T-helper 1 cell treated with Interleukin-12 subunit alpha and Interleukin-12 subunit beta and Interleukin-4 antibody, amounts not matched to agents 30 μg/mL and 1 μg/mL, for 36 hours (primary cell): ENCODE results near the gene NKAIN1.
"Not testable (repeated sequence)": the region's sequence is repeated elsewhere in the genome, so short reads cannot be mapped to it uniquely, and the experiment has no call there.

Experiments
- H3K27ac Mint-ChIP-seq: one replicate; pipeline ENCODE4 v1.8.0; 2021; ENCODE audit warnings: mild to moderate bottlenecking, mixed read lengths
- H3K27me3 Mint-ChIP-seq: one replicate; pipeline ENCODE4 v1.8.0; 2021; ENCODE audit warnings: low read depth, mixed read lengths
- H3K36me3 Mint-ChIP-seq: one replicate; pipeline ENCODE4 v1.8.0; 2021; ENCODE audit warnings: low read depth, mixed read lengths
- H3K4me1 Mint-ChIP-seq: one replicate; pipeline ENCODE4 v1.8.0; 2021; ENCODE audit warnings: low read depth, mixed read lengths
- H3K4me3 Mint-ChIP-seq: one replicate; pipeline ENCODE4 v1.8.0; 2021; ENCODE audit warnings: mild to moderate bottlenecking, moderate library complexity, mixed read lengths
- H3K9me3 Mint-ChIP-seq: one replicate; pipeline ENCODE4 v1.8.0; 2021; ENCODE audit warnings: mixed read lengths

NKAIN1 gene

DNA sequence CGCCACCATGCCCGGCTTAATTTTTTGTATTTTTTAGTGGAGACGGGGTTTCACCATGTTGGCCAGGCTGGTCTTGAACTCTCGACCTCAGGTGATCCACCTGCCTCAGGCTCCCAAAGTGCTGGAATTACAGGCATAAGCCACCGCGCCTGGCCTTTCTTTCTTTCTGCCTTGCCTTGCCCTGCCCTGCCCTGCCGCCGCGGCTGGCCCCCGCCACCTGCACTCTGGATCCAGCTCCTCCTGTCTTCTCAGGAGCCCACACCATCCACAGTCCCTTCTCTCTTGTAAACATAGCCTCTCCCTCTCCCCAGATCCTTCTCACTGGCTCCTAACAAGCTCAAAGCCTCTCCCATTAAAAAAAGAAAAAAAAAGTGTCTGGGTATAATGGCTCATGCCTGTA lies 44.4 kb downstream of the NKAIN1 start:
- H3K4me3 Mint-ChIP-seq, H3K27me3 Mint-ChIP-seq, H3K4me1 Mint-ChIP-seq, H3K27ac Mint-ChIP-seq, H3K9me3 Mint-ChIP-seq, H3K36me3 Mint-ChIP-seq: not testable (repeated sequence)

DNA sequence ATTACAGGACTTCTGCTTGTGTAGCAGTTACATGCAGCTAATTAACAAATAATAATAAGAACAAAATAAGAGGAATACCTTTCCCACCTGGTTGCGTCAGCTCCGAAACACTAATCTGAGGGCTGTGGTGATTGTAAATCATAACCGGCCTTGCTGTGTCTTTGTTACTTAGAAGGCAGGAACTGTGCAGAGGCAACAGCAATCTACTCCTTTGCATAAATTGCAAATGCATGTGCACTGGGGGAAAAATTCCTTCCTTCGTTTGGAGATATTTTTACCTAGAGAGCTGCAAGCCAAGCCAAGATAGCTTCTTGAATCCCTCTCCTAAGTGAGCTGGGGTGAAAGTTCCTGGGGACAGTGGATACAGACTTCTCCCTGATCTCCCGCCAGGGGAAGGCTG lies 46.0 kb downstream of the NKAIN1 start:
- no peak overlapping the region for H3K27ac Mint-ChIP-seq
- no peaks in the 10 kb centered on the region for H3K36me3 Mint-ChIP-seq
- H3K4me1 Mint-ChIP-seq, result no peaks in the 10 kb centered on the region
- no peaks in the 10 kb centered on the region for H3K9me3 Mint-ChIP-seq
- H3K27me3 Mint-ChIP-seq, result no peaks in the 10 kb centered on the region
- H3K4me3 Mint-ChIP-seq, result no peak overlapping the region

DNA sequence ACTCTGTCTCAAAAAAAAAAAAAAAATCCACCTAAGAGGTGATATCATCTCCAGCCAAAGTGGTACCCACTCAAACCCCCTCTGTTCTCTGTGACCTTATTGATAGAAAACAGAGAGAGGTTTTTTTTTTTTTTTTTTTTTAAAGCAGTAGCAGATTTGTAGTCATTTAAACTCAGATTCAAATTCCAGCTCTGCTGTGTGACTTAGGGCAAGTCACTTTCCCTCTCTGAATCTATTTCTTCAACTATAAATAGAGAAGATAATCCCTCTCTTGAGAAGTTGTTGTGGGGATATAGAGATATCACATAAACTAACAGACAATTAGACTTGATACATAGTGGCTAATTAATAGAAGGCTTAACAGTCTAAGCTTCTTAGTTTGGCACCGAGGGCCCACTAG lies 48.4 kb downstream of the NKAIN1 start:
- Mint-ChIP-seq H3K27me3 (no peaks in the 10 kb centered on the region), H3K27ac (no peak overlapping the region), H3K4me3 (no peak overlapping the region), H3K9me3 (no peaks in the 10 kb centered on the region), H3K4me1 (no peaks in the 10 kb centered on the region), H3K36me3 (no peaks in the 10 kb centered on the region)

DNA sequence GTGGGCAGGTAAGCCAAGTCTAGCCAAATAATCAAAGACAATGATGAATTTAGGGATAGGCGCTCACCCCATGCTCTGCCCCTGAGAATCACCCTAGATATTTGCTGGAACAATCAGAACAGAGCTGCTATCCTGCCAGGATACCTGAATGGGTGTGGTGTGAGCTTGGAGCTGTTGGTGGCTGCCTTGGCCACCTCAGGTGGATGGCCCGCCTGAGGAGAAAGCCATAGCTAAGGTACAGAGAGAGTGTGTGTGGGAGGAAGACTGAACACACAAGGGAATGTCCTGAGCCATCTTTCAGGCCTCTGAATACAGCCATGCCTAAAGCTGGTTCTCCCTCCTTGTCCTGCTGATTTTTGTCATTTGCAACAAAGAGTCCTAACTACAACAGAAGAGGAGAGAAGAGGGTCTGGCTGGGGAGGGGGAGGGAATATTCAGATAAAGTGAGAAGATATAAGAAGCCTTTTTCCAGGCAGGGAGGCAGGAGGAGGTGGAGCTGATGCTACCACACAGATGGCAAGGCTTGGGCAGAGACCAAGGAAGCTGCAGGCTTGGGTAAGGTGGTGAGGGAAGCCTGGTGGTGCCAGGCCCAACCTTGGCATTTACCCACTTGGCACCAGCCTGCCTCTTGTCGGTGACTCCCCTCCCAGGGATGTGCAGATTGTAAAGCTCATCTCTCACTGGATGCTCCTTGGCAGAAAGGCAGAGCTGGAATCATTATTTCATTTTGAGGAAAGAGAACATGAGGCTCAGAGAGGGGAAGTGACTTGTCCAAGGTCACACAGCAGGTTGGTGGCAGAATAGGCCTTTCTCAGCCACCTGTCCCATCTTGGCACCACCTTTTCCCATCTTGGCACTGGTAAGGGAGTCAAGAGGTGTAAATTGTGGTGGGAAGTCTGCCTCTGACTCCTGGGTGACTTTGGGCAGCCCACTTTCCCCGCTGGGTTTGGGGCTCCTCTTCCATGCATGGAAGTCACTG lies 49.7 kb downstream of the NKAIN1 start:
- Mint-ChIP-seq H3K27me3 (no peaks in the 10 kb centered on the region), H3K4me1 (no peaks in the 10 kb centered on the region), H3K4me3 (no peak overlapping the region), H3K27ac (no peak overlapping the region), H3K36me3 (no peaks in the 10 kb centered on the region), H3K9me3 (no peaks in the 10 kb centered on the region)

DNA sequence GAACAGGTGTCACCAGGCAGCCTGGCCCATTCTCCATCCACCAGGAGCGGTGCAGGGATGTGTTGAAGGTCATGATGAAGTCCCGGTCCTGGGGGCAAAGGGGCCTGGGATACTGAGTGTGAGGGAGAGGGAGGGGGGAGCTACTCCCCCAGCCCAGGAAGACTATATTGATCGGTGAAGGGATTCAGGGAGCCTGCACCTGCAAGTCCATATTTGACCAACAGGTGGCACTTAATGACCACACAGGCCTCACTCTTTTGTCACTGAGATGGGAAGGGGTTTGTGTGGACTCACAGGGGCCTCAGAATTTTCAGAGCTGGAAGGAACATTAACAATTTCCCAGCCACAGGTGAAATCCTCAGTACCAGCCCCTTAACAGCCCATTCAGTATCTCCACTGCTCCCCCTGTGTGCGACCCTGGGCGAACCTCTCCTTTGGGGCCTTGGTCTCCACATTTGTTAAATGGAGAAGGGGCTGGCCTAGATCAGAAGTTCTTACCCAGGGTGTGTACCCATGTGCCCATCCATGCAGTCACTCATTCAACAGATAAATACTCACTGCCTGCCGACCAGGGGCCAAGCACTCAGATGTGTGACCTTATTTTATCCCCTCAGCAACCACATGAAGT lies 55.6 kb downstream of the NKAIN1 start:
- H3K36me3 Mint-ChIP-seq, result no peaks in the 10 kb centered on the region
- H3K4me1 Mint-ChIP-seq, result peaks cover 3% of the 10 kb centered on the region
- no peak overlapping the region for H3K4me3 Mint-ChIP-seq
- no peaks in the 10 kb centered on the region for H3K9me3 Mint-ChIP-seq
- no peak overlapping the region for H3K27ac Mint-ChIP-seq
- H3K27me3 Mint-ChIP-seq, result peaks cover 19% of the 10 kb centered on the region

DNA sequence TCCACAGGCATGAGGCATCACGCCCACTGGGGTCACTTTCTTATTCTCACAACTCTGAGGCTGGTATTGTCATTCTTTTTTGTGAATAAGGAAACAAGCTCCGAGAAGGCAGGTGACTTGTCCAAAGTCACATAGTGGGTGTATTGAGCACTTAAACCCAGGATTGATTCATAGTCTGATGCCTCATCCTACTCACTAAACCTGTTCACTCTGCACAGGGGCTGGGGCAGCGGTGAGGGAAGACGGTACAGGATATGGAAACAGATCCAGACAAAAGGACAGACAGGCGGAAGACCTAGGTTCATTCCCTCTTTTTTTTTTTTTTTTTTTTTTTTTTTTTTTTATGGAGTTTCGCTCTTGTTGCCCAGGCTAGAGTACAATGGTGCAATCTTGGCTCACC lies 56.6 kb downstream of the NKAIN1 start:
- H3K9me3 Mint-ChIP-seq, result no peaks in the 10 kb centered on the region
- H3K4me3 Mint-ChIP-seq, result no peak overlapping the region
- no peak overlapping the region for H3K27ac Mint-ChIP-seq
- peaks cover 22% of the 10 kb centered on the region for H3K27me3 Mint-ChIP-seq
- H3K4me1 Mint-ChIP-seq, result peaks cover 3% of the 10 kb centered on the region
- H3K36me3 Mint-ChIP-seq, result no peaks in the 10 kb centered on the region

DNA sequence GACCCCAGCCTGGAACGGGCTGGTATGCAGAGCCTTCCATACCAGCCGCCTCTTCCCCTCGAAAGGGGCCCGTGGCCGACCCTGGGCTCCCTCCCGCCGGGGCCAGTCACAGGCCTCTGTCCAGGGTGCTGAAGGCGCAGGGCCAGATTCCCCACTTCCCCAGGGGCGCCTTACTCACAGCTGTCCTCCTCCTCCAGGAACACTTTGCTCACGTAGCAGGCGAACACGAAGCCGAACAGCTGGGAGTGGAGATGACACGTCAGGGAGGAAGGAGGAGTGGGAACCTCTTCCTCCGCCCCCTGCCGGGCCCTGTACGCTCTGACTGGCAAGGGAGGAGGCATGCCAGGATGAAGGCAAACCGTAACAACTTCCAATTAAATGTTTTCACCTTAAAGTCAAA lies 57.3 kb downstream of the NKAIN1 start:
- peaks cover 22% of the 10 kb centered on the region for H3K27me3 Mint-ChIP-seq
- H3K4me1 Mint-ChIP-seq, result peaks cover 3% of the 10 kb centered on the region
- no peaks in the 10 kb centered on the region for H3K9me3 Mint-ChIP-seq
- H3K36me3 Mint-ChIP-seq, result no peaks in the 10 kb centered on the region
- no peak overlapping the region for H3K4me3 Mint-ChIP-seq
- no peak overlapping the region for H3K27ac Mint-ChIP-seq

DNA sequence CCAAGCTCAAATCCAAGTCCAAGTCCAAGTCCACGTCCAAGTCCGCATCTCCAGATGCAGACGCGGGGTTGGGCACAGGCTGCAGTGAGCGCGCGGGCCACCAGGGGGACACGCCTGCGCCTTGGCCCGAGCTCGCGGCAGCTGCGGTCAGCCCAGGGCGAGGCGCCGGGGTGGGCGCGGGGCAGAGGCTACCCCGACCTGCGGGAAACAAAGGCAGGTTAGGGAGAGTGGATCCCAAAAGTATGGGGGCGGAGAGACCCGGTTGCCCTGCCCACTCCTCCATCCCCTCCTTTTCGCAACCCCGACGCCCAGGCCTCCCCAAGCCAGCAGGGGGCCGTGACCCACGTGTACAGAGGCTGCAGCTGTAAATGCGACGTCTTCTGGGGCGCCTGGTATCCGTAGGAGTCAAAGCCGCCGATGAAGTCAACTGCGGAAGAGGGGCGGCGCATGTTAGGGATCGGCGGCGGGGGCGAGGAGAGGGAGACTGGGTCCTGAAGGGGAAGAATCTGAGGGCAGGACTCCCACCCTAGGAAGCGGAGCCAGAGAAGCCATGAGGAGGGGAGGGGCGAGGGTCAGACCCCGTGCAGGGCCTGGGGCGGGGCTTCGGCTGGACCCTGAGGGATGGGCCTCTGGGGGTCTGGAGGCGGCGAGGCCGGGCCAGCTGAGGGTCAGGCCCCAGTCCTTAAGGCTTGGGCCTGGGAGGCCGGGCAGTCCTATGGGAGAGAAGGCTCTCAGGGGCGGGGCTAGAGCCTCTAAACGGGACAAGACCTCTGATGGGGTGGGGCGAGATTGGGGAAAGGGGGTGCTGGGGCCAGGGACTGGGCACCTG lies 58.0 kb downstream of the NKAIN1 start:
- Mint-ChIP-seq H3K9me3 (no peaks in the 10 kb centered on the region), H3K36me3 (no peaks in the 10 kb centered on the region), H3K27ac (no peak overlapping the region), H3K27me3 (peaks cover 22% of the 10 kb centered on the region), H3K4me1 (peaks cover 3% of the 10 kb centered on the region), H3K4me3 (peak overlapping the region; percentile 56)

DNA sequence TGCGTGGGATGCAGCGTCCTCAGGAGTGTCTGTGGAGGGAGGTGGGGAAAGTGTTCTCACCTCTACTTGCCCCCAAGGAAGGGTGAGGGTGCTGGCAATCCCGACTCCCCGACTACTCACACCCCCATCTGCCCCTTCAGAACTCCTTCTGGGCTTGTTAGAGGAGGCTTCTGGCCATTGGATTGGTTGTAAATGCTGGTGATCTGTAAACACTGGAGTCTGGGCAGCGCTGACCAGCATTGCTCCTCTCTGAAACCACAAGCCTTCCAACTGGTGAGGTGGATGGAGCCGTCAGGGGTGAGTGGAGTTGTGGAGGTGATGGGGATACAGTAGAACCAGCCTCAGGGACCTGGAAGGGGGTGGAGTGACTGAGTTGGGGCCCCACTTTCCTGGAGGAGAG lies 59.3 kb downstream of the NKAIN1 start:
- peaks cover 3% of the 10 kb centered on the region for H3K4me1 Mint-ChIP-seq
- H3K9me3 Mint-ChIP-seq, result no peaks in the 10 kb centered on the region
- H3K27ac Mint-ChIP-seq, result no peak overlapping the region
- H3K27me3 Mint-ChIP-seq, result peaks cover 22% of the 10 kb centered on the region
- H3K36me3 Mint-ChIP-seq, result no peaks in the 10 kb centered on the region
- no peak overlapping the region for H3K4me3 Mint-ChIP-seq

DNA sequence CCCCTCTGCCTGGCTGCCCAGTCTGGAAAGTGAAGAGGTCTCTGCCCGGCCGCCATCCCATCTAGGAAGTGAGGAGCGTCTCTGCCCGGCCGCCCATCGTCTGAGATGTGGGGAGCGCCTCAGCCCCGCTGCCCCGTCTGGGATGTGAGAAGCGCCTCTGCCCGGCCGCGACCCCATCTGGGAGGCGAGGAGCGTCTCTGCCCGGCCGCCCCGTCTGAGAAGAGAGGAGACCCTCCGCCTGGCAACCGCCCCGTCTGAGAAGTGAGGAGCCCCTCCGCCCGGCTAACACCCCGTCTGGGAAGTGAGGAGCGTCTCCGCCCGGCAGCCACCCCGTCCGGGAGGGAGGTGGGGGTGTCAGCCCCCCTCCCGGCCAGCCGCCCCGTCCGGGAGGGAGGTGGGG lies 63.4 kb downstream of the NKAIN1 start:
- not testable (repeated sequence) for H3K27ac Mint-ChIP-seq

DNA sequence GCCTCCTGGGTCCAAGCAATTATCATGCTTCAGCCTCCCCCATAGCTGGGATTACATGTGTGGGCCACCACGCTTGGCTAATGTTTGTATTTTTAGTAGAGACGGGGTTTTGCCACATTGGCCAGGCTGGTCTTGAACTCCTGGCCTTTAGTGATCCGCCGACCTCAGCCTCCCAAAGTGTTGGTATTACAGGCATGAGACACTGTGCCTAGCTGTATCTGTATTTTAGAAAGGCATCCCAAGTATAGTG lies 69.3 kb downstream of the NKAIN1 start:
- Mint-ChIP-seq H3K4me1 (peaks cover 7% of the 10 kb centered on the region), H3K9me3 (no peaks in the 10 kb centered on the region), H3K4me3 (no peak overlapping the region), H3K27ac (peak overlapping the region; percentile 63), H3K36me3 (no peaks in the 10 kb centered on the region), H3K27me3 (no peaks in the 10 kb centered on the region)

More for the DNA sequence above, 63.4 kb downstream of the NKAIN1 start:
- not testable (repeated sequence) for H3K9me3 Mint-ChIP-seq, H3K4me1 Mint-ChIP-seq, H3K36me3 Mint-ChIP-seq, H3K4me3 Mint-ChIP-seq
- H3K27me3 Mint-ChIP-seq, result peaks cover 21% of the 10 kb centered on the region

DNA sequence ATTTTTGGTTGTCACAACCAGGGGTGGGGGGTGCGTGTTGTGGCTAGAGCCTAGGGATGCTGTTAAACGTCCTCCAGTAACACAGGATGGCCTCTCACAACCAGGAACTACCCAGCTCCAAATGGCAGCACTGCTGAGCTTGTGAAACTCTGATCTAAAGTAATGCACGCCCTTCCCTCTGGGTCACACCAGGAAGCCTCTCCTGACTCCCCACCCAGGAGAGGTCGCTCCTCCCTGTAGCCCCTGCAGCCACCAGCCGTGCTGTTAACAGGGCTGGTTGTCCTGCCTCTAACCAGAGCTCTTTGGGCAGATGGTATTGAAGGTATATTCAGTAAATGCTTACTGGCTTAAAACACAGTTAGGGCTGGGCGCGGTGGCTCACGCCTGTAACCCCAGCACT lies 73.2 kb downstream of the NKAIN1 start:
- Mint-ChIP-seq H3K27me3 (peaks cover 4% of the 10 kb centered on the region), H3K27ac (no peak overlapping the region), H3K4me3 (no peak overlapping the region), H3K4me1 (peaks cover 16% of the 10 kb centered on the region), H3K9me3 (no peaks in the 10 kb centered on the region), H3K36me3 (no peaks in the 10 kb centered on the region)

DNA sequence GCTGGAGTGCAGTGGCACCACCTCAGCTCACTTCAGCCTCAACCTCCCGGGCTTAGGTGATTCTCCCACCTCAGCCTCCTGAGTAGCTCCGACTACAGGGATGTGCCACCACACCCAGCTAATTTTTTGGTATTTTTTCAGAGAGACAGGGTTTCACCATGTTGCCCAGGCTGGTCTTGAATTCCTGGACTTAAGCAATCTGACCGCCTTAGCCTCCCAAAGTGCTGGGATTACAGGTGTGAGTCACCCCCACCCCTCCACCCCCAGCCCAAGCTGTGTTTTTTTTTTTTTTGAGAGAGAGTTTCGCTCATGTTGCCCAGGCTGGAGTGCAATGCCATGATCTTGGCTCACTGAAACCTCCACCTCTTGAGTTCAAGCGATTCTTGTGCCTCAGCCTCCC lies 75.4 kb downstream of the NKAIN1 start:
- Mint-ChIP-seq H3K4me3 (no peak overlapping the region), H3K9me3 (no peaks in the 10 kb centered on the region), H3K27me3 (peaks cover 4% of the 10 kb centered on the region), H3K27ac (no peak overlapping the region), H3K36me3 (no peaks in the 10 kb centered on the region), H3K4me1 (peaks cover 9% of the 10 kb centered on the region)

DNA sequence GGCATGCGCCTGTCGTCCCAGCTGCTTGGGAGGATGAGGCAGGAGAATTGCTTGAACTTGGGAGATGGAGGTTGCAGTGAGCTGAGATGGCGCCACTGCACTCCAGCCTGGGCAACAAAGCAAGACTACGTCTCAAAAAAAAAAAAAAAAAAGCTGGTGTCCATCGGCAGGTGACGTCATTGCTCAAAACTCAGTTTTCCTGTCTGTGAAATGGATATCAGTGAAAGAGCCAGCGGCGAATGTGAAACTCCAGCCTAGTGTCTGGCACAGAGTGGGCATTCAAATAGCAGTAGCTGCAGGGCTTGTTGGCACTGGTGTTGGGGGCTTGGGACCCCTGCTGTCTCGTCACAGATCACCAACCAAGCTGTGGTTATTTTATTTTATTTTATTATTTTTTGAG lies 75.8 kb downstream of the NKAIN1 start:
- H3K27me3 Mint-ChIP-seq, result peaks cover 4% of the 10 kb centered on the region
- H3K27ac Mint-ChIP-seq, result no peak overlapping the region
- no peak overlapping the region for H3K4me3 Mint-ChIP-seq
- H3K4me1 Mint-ChIP-seq, result peaks cover 9% of the 10 kb centered on the region
- H3K9me3 Mint-ChIP-seq, result no peaks in the 10 kb centered on the region
- H3K36me3 Mint-ChIP-seq, result no peaks in the 10 kb centered on the region

DNA sequence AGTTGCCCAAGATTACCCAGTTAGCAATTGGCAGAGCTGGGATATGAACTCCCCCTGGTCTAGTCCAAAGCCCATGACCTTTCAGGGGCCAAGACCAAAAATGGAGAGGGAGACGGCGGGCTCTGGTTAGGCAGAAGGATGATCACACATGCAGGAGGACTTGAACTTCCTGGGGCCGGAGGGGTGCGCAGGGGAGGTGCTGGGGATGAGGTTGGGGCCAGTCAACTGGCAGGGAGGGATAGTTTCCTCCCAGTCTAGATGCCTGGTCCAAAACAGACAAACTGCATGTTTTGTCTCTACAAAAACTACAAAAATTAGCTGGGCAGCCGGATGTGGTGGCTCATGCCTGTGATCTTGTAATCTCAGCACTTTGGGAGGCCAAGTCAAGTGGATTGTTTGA lies 78.1 kb downstream of the NKAIN1 start:
- peaks cover 4% of the 10 kb centered on the region for H3K27me3 Mint-ChIP-seq
- no peaks in the 10 kb centered on the region for H3K36me3 Mint-ChIP-seq
- H3K4me3 Mint-ChIP-seq, result peak overlapping the region; percentile 66
- H3K9me3 Mint-ChIP-seq, result no peaks in the 10 kb centered on the region
- H3K27ac Mint-ChIP-seq, result no peak overlapping the region
- H3K4me1 Mint-ChIP-seq, result peaks cover 9% of the 10 kb centered on the region
